Hepatocyte (in vitro differentiated cells): ENCODE results near the gene WASHC4.
"Not testable (repeated sequence)": the region's sequence is repeated elsewhere in the genome, so short reads cannot be mapped to it uniquely, and the experiment has no call there.

Experiments used
- CTCF ChIP-seq: fragments of 200-600 bp; sonication (generic); IDR thresholded peaks from 2 replicates; pipeline ENCODE4 v1.5.1; 2016; ENCODE audit warnings: antibody characterized with exemption, mild to moderate bottlenecking; ENCODE audit not compliant: poor library complexity
- EZH2 ChIP-seq: fragments of 200-600 bp; sonication (generic); IDR thresholded peaks from 2 replicates; pipeline ENCODE4 v1.6.1; 2016; ENCODE audit warnings: antibody characterized with exemption, mild to moderate bottlenecking, borderline replicate concordance
- EZH2phosphoT487 ChIP-seq: fragments of 200-600 bp; sonication (generic); IDR thresholded peaks from one replicate; pipeline ENCODE4 v1.6.1; 2018; ENCODE audit warnings: antibody characterized with exemption, mild to moderate bottlenecking, low read depth, moderate library complexity; ENCODE audit not compliant: unreplicated experiment, severe bottlenecking

- not testable (repeated sequence) for TF ChIP-seq EZH2, CTCF, EZH2phosphoT487
Measured at GRCh38 chr12:105179114-105179513, 71.6 kb downstream of the WASHC4 start.
